K562 (cell line): Measurements from ENCODE around the gene PI4K2A.

ENCODE experiments used
- EP300 ChIP-seq: IDR thresholded peaks from 2 replicates; pipeline ENCODE4 v1.6.1; 2012; ENCODE audit warnings: low read length, improper control_type of control experiment
- HNRNPH1 ChIP-seq: fragments of 200-400 bp; formaldehyde crosslinking; optimal IDR thresholded peaks from 2 replicates; pipeline ENCODE3; 2017; ENCODE audit warnings: low read depth, mild to moderate bottlenecking, low read length, moderate library complexity
- POLR2AphosphoS5 ChIP-seq: IDR thresholded peaks from 2 replicates; pipeline ENCODE4 v1.6.1; 2011; ENCODE audit warnings: mild to moderate bottlenecking, low read depth, low read length, moderate library complexity; ENCODE audit not compliant: control insufficient read depth, insufficient read depth
- RNF2 ChIP-seq: sonication (generic); IDR thresholded peaks from 2 replicates; pipeline ENCODE4 v1.6.1; 2016

DNA sequence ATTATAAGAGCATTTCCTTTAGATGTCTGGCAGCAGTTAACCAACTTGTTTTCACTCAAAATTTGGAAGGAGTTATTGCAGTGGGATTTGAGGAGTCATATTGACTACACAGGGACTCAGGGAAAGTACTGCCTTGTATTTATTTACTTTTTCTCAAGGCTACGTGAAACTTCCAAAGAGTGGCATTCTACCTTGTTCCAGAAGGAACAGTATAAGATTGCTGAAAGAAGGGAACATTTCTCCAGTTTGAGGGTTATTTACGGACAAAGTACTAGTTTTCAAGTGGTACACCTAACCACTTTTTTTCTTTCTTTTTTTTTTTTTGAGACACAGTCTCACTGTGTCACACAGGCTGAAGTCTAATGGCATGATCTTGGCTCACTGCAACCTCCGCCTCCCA lies 12.2 kb upstream of the PI4K2A start:
- TF ChIP-seq RNF2 (no peak), POLR2AphosphoS5 (no peak), EP300 (no peak), HNRNPH1 (no peak)
